ENCODE data around the gene ATP6V1G3. TPM values are rescaled to one million over a fixed set of nuclear protein-coding genes. Genes with fewer than 3 reads are reported as not detected.
"Not testable (repeated sequence)": the region's sequence is repeated elsewhere in the genome, so short reads cannot be mapped to it uniquely, and the experiment has no call there.

The ATP6V1G3 gene
- total RNA-seq, 2 donors from 2014 or later, result not detected

GRCh38 chr1:198480876-198481275, 59.6 kb downstream of the ATP6V1G3 start:
- Histone ChIP-seq H3K27me3 (replicated peaks; ENCODE audit: insufficient read depth) (no peaks in the 10 kb centered on the region), H3K9me3 (no peaks in the 10 kb centered on the region), H3K27ac (no peak overlapping the region), H3K36me3 (no peaks in the 10 kb centered on the region), H3K4me1 (replicated peaks) (no peaks in the 10 kb centered on the region), H3K4me3 (no peak overlapping the region)
- WGBS, result 85% methylated on average over 2 of the region's 2 CpGs
- no peak for DNase-seq (ENCODE audit: low spot score)
- intact Hi-C loops (cut with DNase I), result no loop called here
- TF ChIP-seq POLR2A (IDR thresholded peaks at IDR 0.05), result no peak
- TF ChIP-seq CTCF (IDR thresholded peaks at IDR 0.05), result no peak
- no peak for TF ChIP-seq POLR2AphosphoS5 (IDR thresholded peaks at IDR 0.05)

- H3K4me3 ChIP-seq; H3K27ac ChIP-seq; H3K4me1 ChIP-seq (replicated peaks); H3K36me3 ChIP-seq; DNase-seq (ENCODE audit: low spot score); H3K9me3 ChIP-seq; intact Hi-C loops (cut with DNase I); H3K27me3 ChIP-seq (replicated peaks; ENCODE audit: insufficient read depth): not testable (repeated sequence)
Observed at GRCh38 chr1:198477354-198477753, 63.1 kb downstream of the ATP6V1G3 start.

Other genes starting within 250 kb of the ATP6V1G3 start
- gene PTPRC, start 98.4 kb upstream of the ATP6V1G3 start, total RNA-seq, result 1 to 10 TPM; 8.9 to 9.5 TPM